ENCODE results near the gene RAPGEF2. TPM values are rescaled to one million over a fixed set of nuclear protein-coding genes. Genes with fewer than 3 reads are reported as not detected.

The RAPGEF2 gene
- polyA plus RNA-seq, 1 donor (not counting 4 experiments of a cell fraction or from before 2014, with no cell fraction given): 23.8 TPM

DNA sequence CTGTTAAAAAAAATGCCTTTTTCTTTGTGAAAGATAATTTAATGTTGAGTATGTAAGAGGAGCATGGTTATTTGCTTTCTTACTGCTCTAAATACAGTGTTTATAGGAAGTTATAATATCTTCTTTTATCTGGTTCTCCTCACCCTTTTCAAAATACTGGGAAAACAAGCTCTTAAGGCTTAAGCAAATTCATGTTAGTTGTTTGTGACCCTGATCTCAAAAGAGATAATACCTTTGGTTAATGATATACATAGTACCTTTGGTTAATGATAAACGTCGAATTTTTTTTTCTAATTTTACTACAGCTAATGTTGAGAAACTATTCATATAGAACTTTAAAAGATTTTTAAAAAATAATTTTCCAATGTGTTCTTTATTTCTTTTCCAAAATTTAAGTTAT, 180.1 kb downstream of the RAPGEF2 start:
- H4K20me1 ChIP-seq (ENCODE audit: control insufficient read depth, extremely low read depth, insufficient read depth, low read length): no peaks in the 10 kb centered on the region
- TF ChIP-seq CTCF (optimal IDR thresholded peaks at IDR 0.05 in 1 of 3, IDR thresholded peaks at IDR 0.05 in 1 of 3, conservative IDR thresholded peaks at IDR 0.05 in 1 of 3; ENCODE audit: extremely low read depth in 1 of 3, insufficient read depth in 2 of 3, low read length in 3 of 3) (no peak), EZH2 (IDR thresholded peaks at IDR 0.05; ENCODE audit: low read length) (no peak)
- no peaks in the 10 kb centered on the region for H3K9me3 ChIP-seq (ENCODE audit: control insufficient read depth, low read depth, low read length)
- no peak overlapping the region for H3K9ac ChIP-seq (ENCODE audit: control insufficient read depth, extremely low read depth, insufficient read depth, low read length)
- H3K4me1 ChIP-seq (ENCODE audit: control insufficient read depth, extremely low read depth, insufficient read depth, low read length): peaks cover 31% of the 10 kb centered on the region
- dilution Hi-C loops (cut with MboI; ENCODE audit: extremely low pct_ligation_motif_present, low sequenced_read_pairs): no loop called here
- H3K4me2 ChIP-seq (ENCODE audit: control insufficient read depth, extremely low read depth, insufficient read depth, low read depth, low read length): peak overlapping the region; percentile 68
- no peaks in the 10 kb centered on the region for H3K36me3 ChIP-seq (ENCODE audit: control insufficient read depth in 2 of 2, extremely low read depth in 1 of 2, insufficient read depth in 2 of 2, low read length in 2 of 2)
- H3K27me3 ChIP-seq (ENCODE audit: control insufficient read depth, extremely low read depth, insufficient read depth, low read length): no peaks in the 10 kb centered on the region
- H3K4me3 ChIP-seq (ENCODE audit: control insufficient read depth in 2 of 3, extremely low read depth in 1 of 3, insufficient read depth in 2 of 3, low read depth in 1 of 3, low read length in 3 of 3): no peak overlapping the region
- DNase-seq (ENCODE audit: low read depth, low spot score): no peak
- H3K79me2 ChIP-seq (ENCODE audit: control insufficient read depth, insufficient read depth, low read length): no peaks in the 10 kb centered on the region
- H3K9me1 ChIP-seq (ENCODE audit: control insufficient read depth, extremely low read depth, insufficient read depth, low read length): no peaks in the 10 kb centered on the region
- FAIRE-seq: no peak
- no peak overlapping the region for H2AFZ ChIP-seq (ENCODE audit: control insufficient read depth, low read length)
- H3K27ac ChIP-seq (ENCODE audit: control insufficient read depth, insufficient read depth, low read length): no peak overlapping the region

- Histone ChIP-seq H4K20me1 (ENCODE audit: control insufficient read depth, extremely low read depth, insufficient read depth, low read length) (no peaks in the 10 kb centered on the region), H3K27me3 (ENCODE audit: control insufficient read depth, extremely low read depth, insufficient read depth, low read length) (no peaks in the 10 kb centered on the region), H3K9me3 (ENCODE audit: control insufficient read depth, low read depth, low read length) (no peaks in the 10 kb centered on the region), H3K4me2 (ENCODE audit: control insufficient read depth, extremely low read depth, insufficient read depth, low read depth, low read length) (peak overlapping the region; percentile 68), H3K36me3 (ENCODE audit: control insufficient read depth in 2 of 2, extremely low read depth in 1 of 2, insufficient read depth in 2 of 2, low read length in 2 of 2) (no peaks in the 10 kb centered on the region), H3K79me2 (ENCODE audit: control insufficient read depth, insufficient read depth, low read length) (no peaks in the 10 kb centered on the region), H3K9ac (ENCODE audit: control insufficient read depth, extremely low read depth, insufficient read depth, low read length) (peak overlapping the region; percentile 18), H3K9me1 (ENCODE audit: control insufficient read depth, extremely low read depth, insufficient read depth, low read length) (no peaks in the 10 kb centered on the region), H3K4me3 (ENCODE audit: control insufficient read depth in 2 of 3, extremely low read depth in 1 of 3, insufficient read depth in 2 of 3, low read depth in 1 of 3, low read length in 3 of 3) (peak overlapping the region in 2 of 3 experiments; percentile 39 to 50), H2AFZ (ENCODE audit: control insufficient read depth, low read length) (no peak overlapping the region), H3K27ac (ENCODE audit: control insufficient read depth, insufficient read depth, low read length) (peak overlapping the region; percentile 76), H3K4me1 (ENCODE audit: control insufficient read depth, extremely low read depth, insufficient read depth, low read length) (peaks cover 31% of the 10 kb centered on the region)
- FAIRE-seq (peak; percentile 91), DNase-seq (ENCODE audit: low read depth, low spot score) (peak; percentile 82)
- TF ChIP-seq EZH2 (IDR thresholded peaks at IDR 0.05; ENCODE audit: low read length): no peak
- no peak for TF ChIP-seq CTCF (optimal IDR thresholded peaks at IDR 0.05 in 1 of 3, IDR thresholded peaks at IDR 0.05 in 1 of 3, conservative IDR thresholded peaks at IDR 0.05 in 1 of 3; ENCODE audit: extremely low read depth in 1 of 3, insufficient read depth in 2 of 3, low read length in 3 of 3)
- dilution Hi-C loops (cut with MboI; ENCODE audit: extremely low pct_ligation_motif_present, low sequenced_read_pairs): no loop called here
Measured at GRCh38 chr4:159283696-159284095, 180.8 kb downstream of the RAPGEF2 start.

Measured in keratinocyte (primary cell).